ENCODE data around the gene NBAS. TPM values are rescaled to one million over a fixed set of nuclear protein-coding genes. Genes with fewer than 3 reads are reported as not detected.

NBAS gene
- polyA plus RNA-seq, 1 of the 3 experiments (the other 2 are of a cell fraction): 12.0 TPM

- TF ChIP-seq CTCF (IDR thresholded peaks at IDR 0.05): no peak
- TF ChIP-seq, protein P1, sequence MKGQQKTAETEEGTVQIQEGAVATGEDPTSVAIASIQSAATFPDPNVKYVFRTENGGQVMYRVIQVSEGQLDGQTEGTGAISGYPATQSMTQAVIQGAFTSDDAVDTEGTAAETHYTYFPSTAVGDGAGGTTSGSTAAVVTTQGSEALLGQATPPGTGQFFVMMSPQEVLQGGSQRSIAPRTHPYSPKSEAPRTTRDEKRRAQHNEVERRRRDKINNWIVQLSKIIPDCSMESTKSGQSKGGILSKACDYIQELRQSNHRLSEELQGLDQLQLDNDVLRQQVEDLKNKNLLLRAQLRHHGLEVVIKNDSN (IDR thresholded peaks at IDR 0.05; ENCODE audit: borderline replicate concordance, low read depth): no peak
- no peak for TF ChIP-seq GABPA (IDR thresholded peaks at IDR 0.05; ENCODE audit: low read depth)
- TF ChIP-seq GATA2 (CRISPR knock-in tag; IDR thresholded peaks at IDR 0.05): no peak
- TF ChIP-seq RXRA (IDR thresholded peaks at IDR 0.05; ENCODE audit: borderline replicate concordance, low read depth): no peak
- TF ChIP-seq SIN3A (IDR thresholded peaks at IDR 0.05; ENCODE audit: borderline replicate concordance, low read depth, low read length): no peak
These were observed 369.3 kb downstream of the NBAS start (continued) for GRCh38 chr2:15191789-15192188.

DNA sequence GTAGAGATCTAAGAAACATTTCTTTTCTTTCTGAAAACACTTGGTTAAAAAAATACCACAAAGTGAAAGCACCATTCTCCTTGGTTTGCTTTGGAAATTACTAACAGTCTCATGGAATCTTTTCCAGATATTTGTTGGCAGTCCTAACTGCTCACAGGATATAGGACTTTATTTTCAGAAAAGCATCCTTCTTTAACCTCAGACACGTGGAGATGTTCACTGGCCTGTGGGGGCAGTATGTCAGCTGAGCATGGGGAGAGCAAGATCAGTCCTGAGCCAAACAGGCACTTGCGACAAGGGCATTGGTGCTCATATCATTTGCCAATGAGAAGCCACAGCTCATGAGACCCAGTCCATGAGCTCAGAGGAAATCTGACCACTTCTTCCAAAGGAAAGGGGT is 371.9 kb downstream of the NBAS start:
- Histone ChIP-seq H3K27me3 (ENCODE audit: insufficient read depth) (no peaks in the 10 kb centered on the region), H3K9ac (no peak overlapping the region), H3K36me3 (replicated peaks in 1 of 2; ENCODE audit: control insufficient read depth in 1 of 2, insufficient read depth in 2 of 2, low read length in 1 of 2) (peaks cover 10 to 27% of the 10 kb centered on the region in 2 experiments), H3K4me3 (ENCODE audit: low read depth in 2 of 2, low read length in 1 of 2) (no peak overlapping the region), H3K79me2 (ENCODE audit: insufficient read depth) (no peaks in the 10 kb centered on the region), H3K4me1 (ENCODE audit: control insufficient read depth in 1 of 2, insufficient read depth in 2 of 2, low read depth in 1 of 2, low read length in 1 of 2) (peaks cover 0 to 5% of the 10 kb centered on the region in 2 experiments; a peak in 1 of 4 replicates), H3K9me3 (no peaks in the 10 kb centered on the region), H2AFZ (ENCODE audit: low read depth) (no peak overlapping the region), H4K20me1 (ENCODE audit: insufficient read depth) (no peaks in the 10 kb centered on the region), H3K9me2 (no peaks in the 10 kb centered on the region), H3F3A (replicated peaks; ENCODE audit: insufficient read depth) (no peaks in the 10 kb centered on the region), H3K4me2 (no peak overlapping the region), H3K27ac (ENCODE audit: low read depth in 2 of 2, low read length in 1 of 2) (no peak overlapping the region)
- DNase-seq: no peak
- ChIA-PET CTCF (interaction anchor here (1.7 kb wide), 1 partner anchor 388 kb away, joined by 4 read pairs; no protein-coding TSS in a partner anchor), POLR2A (no interaction called here)
- 91% methylated on average over 2 of the region's 2 CpGs for WGBS (ENCODE audit: low lambda C conversion rate)
- no peak for TF ChIP-seq TAF1 (IDR thresholded peaks at IDR 0.05; ENCODE audit: borderline replicate concordance, low read depth, low read length)
- TF ChIP-seq FOSL2 (IDR thresholded peaks at IDR 0.05; ENCODE audit: borderline replicate concordance, low read depth): no peak
- TF ChIP-seq CTCF (IDR thresholded peaks at IDR 0.05): peak; percentile 23
- TF ChIP-seq NFIC (IDR thresholded peaks at IDR 0.05; ENCODE audit: borderline replicate concordance): no peak

GRCh38 chr2:15187702-15188101 is 373.4 kb downstream of the NBAS start:
- H3K4me3 ChIP-seq (ENCODE audit: low read depth in 2 of 2, low read length in 1 of 2): no peak overlapping the region
- ChIA-PET CTCF (interaction anchor here (1.7 kb wide), 1 partner anchor 390 kb away, joined by 4 read pairs; no protein-coding TSS in a partner anchor), POLR2A (no interaction called here)
- no peaks in the 10 kb centered on the region for H3K79me2 ChIP-seq (ENCODE audit: insufficient read depth)
- no peaks in the 10 kb centered on the region for H3K27me3 ChIP-seq (ENCODE audit: insufficient read depth)
- H3K9me3 ChIP-seq: no peaks in the 10 kb centered on the region
- H3K9me2 ChIP-seq: no peaks in the 10 kb centered on the region
- no peaks in the 10 kb centered on the region for H4K20me1 ChIP-seq (ENCODE audit: insufficient read depth)
- H3K9ac ChIP-seq: no peak overlapping the region
- DNase-seq: no peak
- no peaks in the 10 kb centered on the region for H3F3A ChIP-seq (replicated peaks; ENCODE audit: insufficient read depth)
- H2AFZ ChIP-seq (ENCODE audit: low read depth): no peak overlapping the region
- no peak overlapping the region for H3K4me2 ChIP-seq
- 82% methylated on average over 2 of the region's 2 CpGs for WGBS (ENCODE audit: low lambda C conversion rate)
- peaks cover 10 to 27% of the 10 kb centered on the region in 2 experiments for H3K36me3 ChIP-seq (replicated peaks in 1 of 2; ENCODE audit: control insufficient read depth in 1 of 2, insufficient read depth in 2 of 2, low read length in 1 of 2)
- H3K27ac ChIP-seq (ENCODE audit: low read depth in 2 of 2, low read length in 1 of 2): no peak overlapping the region
- H3K4me1 ChIP-seq (ENCODE audit: control insufficient read depth in 1 of 2, insufficient read depth in 2 of 2, low read depth in 1 of 2, low read length in 1 of 2): peaks cover 0 to 5% of the 10 kb centered on the region in 2 experiments; a peak in 1 of 4 replicates
- no peak for TF ChIP-seq EP300 (IDR thresholded peaks at IDR 0.05; ENCODE audit: borderline replicate concordance in 1 of 2, low read depth in 1 of 2, low read length in 1 of 2)
- TF ChIP-seq TEAD4 (IDR thresholded peaks at IDR 0.05; ENCODE audit: borderline replicate concordance, insufficient read depth): no peak
- TF ChIP-seq, protein P2, sequence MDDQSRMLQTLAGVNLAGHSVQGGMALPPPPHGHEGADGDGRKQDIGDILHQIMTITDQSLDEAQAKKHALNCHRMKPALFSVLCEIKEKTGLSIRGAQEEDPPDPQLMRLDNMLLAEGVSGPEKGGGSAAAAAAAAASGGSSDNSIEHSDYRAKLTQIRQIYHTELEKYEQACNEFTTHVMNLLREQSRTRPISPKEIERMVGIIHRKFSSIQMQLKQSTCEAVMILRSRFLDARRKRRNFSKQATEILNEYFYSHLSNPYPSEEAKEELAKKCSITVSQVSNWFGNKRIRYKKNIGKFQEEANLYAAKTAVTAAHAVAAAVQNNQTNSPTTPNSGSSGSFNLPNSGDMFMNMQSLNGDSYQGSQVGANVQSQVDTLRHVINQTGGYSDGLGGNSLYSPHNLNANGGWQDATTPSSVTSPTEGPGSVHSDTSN (IDR thresholded peaks at IDR 0.05): no peak
- TF ChIP-seq ELF1 (IDR thresholded peaks at IDR 0.05): no peak
- no peak for TF ChIP-seq CHD2 (IDR thresholded peaks at IDR 0.05; ENCODE audit: low read length, partially characterized antibody)
- TF ChIP-seq, protein P3, sequence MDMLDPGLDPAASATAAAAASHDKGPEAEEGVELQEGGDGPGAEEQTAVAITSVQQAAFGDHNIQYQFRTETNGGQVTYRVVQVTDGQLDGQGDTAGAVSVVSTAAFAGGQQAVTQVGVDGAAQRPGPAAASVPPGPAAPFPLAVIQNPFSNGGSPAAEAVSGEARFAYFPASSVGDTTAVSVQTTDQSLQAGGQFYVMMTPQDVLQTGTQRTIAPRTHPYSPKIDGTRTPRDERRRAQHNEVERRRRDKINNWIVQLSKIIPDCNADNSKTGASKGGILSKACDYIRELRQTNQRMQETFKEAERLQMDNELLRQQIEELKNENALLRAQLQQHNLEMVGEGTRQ (IDR thresholded peaks at IDR 0.05; ENCODE audit: borderline replicate concordance, low read depth, low read length): no peak
- no peak for TF ChIP-seq RFX5 (IDR thresholded peaks at IDR 0.05; ENCODE audit: low read length)
- no peak for TF ChIP-seq SIN3A (IDR thresholded peaks at IDR 0.05; ENCODE audit: borderline replicate concordance, low read depth, low read length)
- TF ChIP-seq RAD21 (IDR thresholded peaks at IDR 0.05; ENCODE audit: low read length): no peak
- no peak for TF ChIP-seq MXI1 (IDR thresholded peaks at IDR 0.05; ENCODE audit: low read depth, low read length)

All from SK-N-SH (cell line).